Osteocyte (in vitro differentiated cells): ENCODE results near the gene NFRKB. TPM values are rescaled to one million over a fixed set of nuclear protein-coding genes. Genes with fewer than 3 reads are reported as not detected.

Experiments used
- DNase-seq: peaks from one replicate; pipeline ENCODE4 v3.0.0; 2021; ENCODE audit warnings: mixed read lengths; ENCODE audit not compliant: unreplicated experiment; ENCODE audit errors: extremely low spot score
- H3K27ac Mint-ChIP-seq: one replicate; pipeline ENCODE4 v1.8.0; 2021; ENCODE audit warnings: mild to moderate bottlenecking, mixed read lengths; ENCODE audit not compliant: unreplicated experiment
- H3K27me3 Mint-ChIP-seq: one replicate; pipeline ENCODE4 v1.8.0; 2021; ENCODE audit warnings: mixed read lengths; ENCODE audit not compliant: unreplicated experiment
- H3K36me3 Mint-ChIP-seq: one replicate; pipeline ENCODE4 v1.8.0; 2021; ENCODE audit warnings: mixed read lengths; ENCODE audit not compliant: unreplicated experiment
- H3K4me1 Mint-ChIP-seq: one replicate; pipeline ENCODE4 v1.8.0; 2021; ENCODE audit warnings: mixed read lengths; ENCODE audit not compliant: unreplicated experiment
- H3K4me3 Mint-ChIP-seq: one replicate; pipeline ENCODE4 v1.8.0; 2021; ENCODE audit warnings: mild to moderate bottlenecking, moderate library complexity, mixed read lengths; ENCODE audit not compliant: unreplicated experiment
- H3K9me3 Mint-ChIP-seq: one replicate; pipeline ENCODE4 v1.8.0; 2021; ENCODE audit warnings: mixed read lengths; ENCODE audit not compliant: unreplicated experiment
- CTCF ChIP-seq: fragments of 200-600 bp; sonication (generic); IDR thresholded peaks from 2 replicates; pipeline ENCODE4 v1.5.0; 2021; ENCODE audit warnings: antibody characterized with exemption, mild to moderate bottlenecking, moderate library complexity
- total RNA-seq: library from RNA; stranded (reverse); gene quantifications from 2 replicates; pipeline ENCODE4 v1.2.1, GENCODE V29; 2021

The NFRKB gene
- total RNA-seq, 1 donor from 2014 or later: 28.2 TPM

GRCh38 chr11:129865701-129866100, 29.7 kb downstream of the NFRKB start:
- H3K36me3 Mint-ChIP-seq: peaks cover 59% of the 10 kb centered on the region
- H3K4me3 Mint-ChIP-seq: no peak overlapping the region
- DNase-seq: no peak
- H3K4me1 Mint-ChIP-seq: peaks cover 13% of the 10 kb centered on the region
- no peaks in the 10 kb centered on the region for H3K9me3 Mint-ChIP-seq
- TF ChIP-seq CTCF: no peak
- no peaks in the 10 kb centered on the region for H3K27me3 Mint-ChIP-seq
- no peak overlapping the region for H3K27ac Mint-ChIP-seq

GRCh38 chr11:129864811-129865210, 30.6 kb downstream of the NFRKB start:
- H3K27me3 Mint-ChIP-seq: no peaks in the 10 kb centered on the region
- H3K4me3 Mint-ChIP-seq: no peak overlapping the region
- peaks cover 13% of the 10 kb centered on the region for H3K4me1 Mint-ChIP-seq
- H3K27ac Mint-ChIP-seq: no peak overlapping the region
- no peak for TF ChIP-seq CTCF
- H3K36me3 Mint-ChIP-seq: peaks cover 57% of the 10 kb centered on the region
- no peaks in the 10 kb centered on the region for H3K9me3 Mint-ChIP-seq
- DNase-seq: no peak

- Mint-ChIP-seq H3K9me3 (no peaks in the 10 kb centered on the region), H3K4me1 (peaks cover 13% of the 10 kb centered on the region), H3K36me3 (peaks cover 49% of the 10 kb centered on the region), H3K27ac (peak overlapping the region; percentile 82), H3K27me3 (no peaks in the 10 kb centered on the region), H3K4me3 (peak overlapping the region; percentile 15)
- DNase-seq: no peak
- TF ChIP-seq CTCF: no peak
Measured at GRCh38 chr11:129861702-129862522, 33.5 kb downstream of the NFRKB start.

GRCh38 chr11:129856036-129856435, 39.3 kb downstream of the NFRKB start:
- H3K27me3 Mint-ChIP-seq: peaks cover 5% of the 10 kb centered on the region
- H3K4me1 Mint-ChIP-seq: no peaks in the 10 kb centered on the region
- H3K36me3 Mint-ChIP-seq: peaks cover 11% of the 10 kb centered on the region
- TF ChIP-seq CTCF: no peak
- DNase-seq: no peak
- no peak overlapping the region for H3K27ac Mint-ChIP-seq
- no peaks in the 10 kb centered on the region for H3K9me3 Mint-ChIP-seq
- H3K4me3 Mint-ChIP-seq: no peak overlapping the region

- no peak overlapping the region for H3K4me3 Mint-ChIP-seq
- H3K27me3 Mint-ChIP-seq: peaks cover 11% of the 10 kb centered on the region
Measured at GRCh38 chr11:129855086-129855485, 40.3 kb downstream of the NFRKB start.

More at GRCh38 chr11:129855086-129855485, 40.3 kb downstream of the NFRKB start:
- DNase-seq: no peak
- Mint-ChIP-seq H3K36me3 (peaks cover 11% of the 10 kb centered on the region), H3K4me1 (no peaks in the 10 kb centered on the region), H3K9me3 (no peaks in the 10 kb centered on the region), H3K27ac (no peak overlapping the region)
- TF ChIP-seq CTCF: no peak
